ENCODE data around the gene LILRA6. TPM values are rescaled to one million over a fixed set of nuclear protein-coding genes. Genes with fewer than 3 reads are reported as not detected.

Gene LILRA6
- total and polyA plus RNA-seq, 2 of the 13 experiments (the other 11 are each of a cell fraction or from before 2014, with no cell fraction given): not detected

DNA sequence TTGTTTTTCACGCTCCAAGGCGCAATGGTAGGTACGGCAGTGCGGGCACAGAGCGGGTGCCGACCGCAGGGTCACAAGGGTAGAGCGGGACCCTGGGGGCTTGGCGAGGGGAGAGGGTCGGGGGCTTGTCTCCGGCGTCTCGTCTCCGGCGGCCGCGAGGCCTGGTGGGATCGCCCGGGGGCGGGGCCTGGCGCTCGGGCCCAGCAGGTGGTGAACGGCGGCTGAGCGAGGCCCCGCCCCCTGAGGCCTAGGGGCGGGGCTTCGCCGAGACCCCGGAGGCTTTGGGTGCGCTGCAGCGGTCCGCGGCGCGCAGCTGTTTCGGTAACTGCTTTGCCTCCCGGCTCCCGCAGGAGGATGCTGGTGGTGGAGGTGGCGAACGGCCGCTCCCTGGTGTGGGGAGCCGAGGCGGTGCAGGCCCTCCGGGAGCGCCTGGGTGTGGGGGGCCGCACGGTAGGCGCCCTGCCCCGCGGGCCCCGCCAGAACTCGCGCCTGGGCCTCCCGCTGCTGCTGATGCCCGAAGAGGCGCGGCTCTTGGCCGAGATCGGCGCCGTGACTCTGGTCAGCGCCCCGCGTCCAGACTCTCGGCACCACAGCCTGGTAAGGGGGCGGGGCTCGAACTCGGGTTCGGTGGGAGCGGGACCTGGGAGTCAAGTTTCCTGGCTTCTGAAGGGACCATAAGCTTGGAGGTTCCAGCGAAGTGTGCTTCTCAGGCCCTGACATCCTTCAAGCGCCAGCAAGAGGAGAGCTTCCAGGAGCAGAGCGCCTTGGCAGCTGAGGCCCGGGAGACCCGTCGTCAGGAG is 51.4 kb downstream of the LILRA6 start, which contains the start of gene TSEN34 (continued):
- TF ChIP-seq ZNF121 (CRISPR knock-in tag; IDR thresholded peaks at IDR 0.05) (no peak), FOXP1 (IDR thresholded peaks at IDR 0.05) (no peak), FOXP1 (CRISPR knock-in tag; IDR thresholded peaks at IDR 0.05) (no peak), ZNF549 (CRISPR knock-in tag; IDR thresholded peaks at IDR 0.05) (no peak), ZNF652 (CRISPR knock-in tag; IDR thresholded peaks at IDR 0.05; ENCODE audit: borderline replicate concordance, low read depth) (no peak), NCOA1 (CRISPR knock-in tag; IDR thresholded peaks at IDR 0.05) (peak; percentile 84), MYC (CRISPR knock-in tag; IDR thresholded peaks at IDR 0.05; ENCODE audit: borderline replicate concordance) (peak; percentile 65), ZC3H13 (CRISPR knock-in tag; IDR thresholded peaks at IDR 0.05) (peak; percentile 61; the same call in 1 of the 2 replicates), REPIN1 (CRISPR knock-in tag; IDR thresholded peaks at IDR 0.05; ENCODE audit: borderline replicate concordance, low read depth) (no peak), MTF1 (CRISPR knock-in tag; IDR thresholded peaks at IDR 0.05) (no peak), RORA (CRISPR knock-in tag; IDR thresholded peaks at IDR 0.05) (no peak), HNRNPUL1 (IDR thresholded peaks at IDR 0.05; ENCODE audit: low read depth, low read length) (0 out of 2 replicates have a peak, but pooled peaks have one; percentile 29), MAFG (CRISPR knock-in tag; IDR thresholded peaks at IDR 0.05) (no peak)
- TF ChIP-seq, protein P1, sequence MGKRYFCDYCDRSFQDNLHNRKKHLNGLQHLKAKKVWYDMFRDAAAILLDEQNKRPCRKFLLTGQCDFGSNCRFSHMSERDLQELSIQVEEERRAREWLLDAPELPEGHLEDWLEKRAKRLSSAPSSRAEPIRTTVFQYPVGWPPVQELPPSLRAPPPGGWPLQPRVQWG (CRISPR knock-in tag; IDR thresholded peaks at IDR 0.05; ENCODE audit: borderline replicate concordance, low read depth): no peak
- TF ChIP-seq, protein P2, sequence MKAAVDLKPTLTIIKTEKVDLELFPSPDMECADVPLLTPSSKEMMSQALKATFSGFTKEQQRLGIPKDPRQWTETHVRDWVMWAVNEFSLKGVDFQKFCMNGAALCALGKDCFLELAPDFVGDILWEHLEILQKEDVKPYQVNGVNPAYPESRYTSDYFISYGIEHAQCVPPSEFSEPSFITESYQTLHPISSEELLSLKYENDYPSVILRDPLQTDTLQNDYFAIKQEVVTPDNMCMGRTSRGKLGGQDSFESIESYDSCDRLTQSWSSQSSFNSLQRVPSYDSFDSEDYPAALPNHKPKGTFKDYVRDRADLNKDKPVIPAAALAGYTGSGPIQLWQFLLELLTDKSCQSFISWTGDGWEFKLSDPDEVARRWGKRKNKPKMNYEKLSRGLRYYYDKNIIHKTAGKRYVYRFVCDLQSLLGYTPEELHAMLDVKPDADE (CRISPR knock-in tag; IDR thresholded peaks at IDR 0.05): no peak
- TF ChIP-seq, protein P3, sequence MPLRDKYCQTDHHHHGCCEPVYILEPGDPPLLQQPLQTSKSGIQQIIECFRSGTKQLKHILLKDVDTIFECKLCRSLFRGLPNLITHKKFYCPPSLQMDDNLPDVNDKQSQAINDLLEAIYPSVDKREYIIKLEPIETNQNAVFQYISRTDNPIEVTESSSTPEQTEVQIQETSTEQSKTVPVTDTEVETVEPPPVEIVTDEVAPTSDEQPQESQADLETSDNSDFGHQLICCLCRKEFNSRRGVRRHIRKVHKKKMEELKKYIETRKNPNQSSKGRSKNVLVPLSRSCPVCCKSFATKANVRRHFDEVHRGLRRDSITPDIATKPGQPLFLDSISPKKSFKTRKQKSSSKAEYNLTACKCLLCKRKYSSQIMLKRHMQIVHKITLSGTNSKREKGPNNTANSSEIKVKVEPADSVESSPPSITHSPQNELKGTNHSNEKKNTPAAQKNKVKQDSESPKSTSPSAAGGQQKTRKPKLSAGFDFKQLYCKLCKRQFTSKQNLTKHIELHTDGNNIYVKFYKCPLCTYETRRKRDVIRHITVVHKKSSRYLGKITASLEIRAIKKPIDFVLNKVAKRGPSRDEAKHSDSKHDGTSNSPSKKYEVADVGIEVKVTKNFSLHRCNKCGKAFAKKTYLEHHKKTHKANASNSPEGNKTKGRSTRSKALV (CRISPR knock-in tag; IDR thresholded peaks at IDR 0.05): no peak
- TF ChIP-seq, protein P4, sequence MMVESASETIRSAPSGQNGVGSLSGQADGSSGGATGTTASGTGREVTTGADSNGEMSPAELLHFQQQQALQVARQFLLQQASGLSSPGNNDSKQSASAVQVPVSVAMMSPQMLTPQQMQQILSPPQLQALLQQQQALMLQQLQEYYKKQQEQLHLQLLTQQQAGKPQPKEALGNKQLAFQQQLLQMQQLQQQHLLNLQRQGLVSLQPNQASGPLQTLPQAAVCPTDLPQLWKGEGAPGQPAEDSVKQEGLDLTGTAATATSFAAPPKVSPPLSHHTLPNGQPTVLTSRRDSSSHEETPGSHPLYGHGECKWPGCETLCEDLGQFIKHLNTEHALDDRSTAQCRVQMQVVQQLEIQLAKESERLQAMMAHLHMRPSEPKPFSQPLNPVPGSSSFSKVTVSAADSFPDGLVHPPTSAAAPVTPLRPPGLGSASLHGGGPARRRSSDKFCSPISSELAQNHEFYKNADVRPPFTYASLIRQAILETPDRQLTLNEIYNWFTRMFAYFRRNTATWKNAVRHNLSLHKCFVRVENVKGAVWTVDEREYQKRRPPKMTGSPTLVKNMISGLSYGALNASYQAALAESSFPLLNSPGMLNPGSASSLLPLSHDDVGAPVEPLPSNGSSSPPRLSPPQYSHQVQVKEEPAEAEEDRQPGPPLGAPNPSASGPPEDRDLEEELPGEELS (CRISPR knock-in tag; IDR thresholded peaks at IDR 0.05): peak; percentile 41
- TF ChIP-seq, protein P5, sequence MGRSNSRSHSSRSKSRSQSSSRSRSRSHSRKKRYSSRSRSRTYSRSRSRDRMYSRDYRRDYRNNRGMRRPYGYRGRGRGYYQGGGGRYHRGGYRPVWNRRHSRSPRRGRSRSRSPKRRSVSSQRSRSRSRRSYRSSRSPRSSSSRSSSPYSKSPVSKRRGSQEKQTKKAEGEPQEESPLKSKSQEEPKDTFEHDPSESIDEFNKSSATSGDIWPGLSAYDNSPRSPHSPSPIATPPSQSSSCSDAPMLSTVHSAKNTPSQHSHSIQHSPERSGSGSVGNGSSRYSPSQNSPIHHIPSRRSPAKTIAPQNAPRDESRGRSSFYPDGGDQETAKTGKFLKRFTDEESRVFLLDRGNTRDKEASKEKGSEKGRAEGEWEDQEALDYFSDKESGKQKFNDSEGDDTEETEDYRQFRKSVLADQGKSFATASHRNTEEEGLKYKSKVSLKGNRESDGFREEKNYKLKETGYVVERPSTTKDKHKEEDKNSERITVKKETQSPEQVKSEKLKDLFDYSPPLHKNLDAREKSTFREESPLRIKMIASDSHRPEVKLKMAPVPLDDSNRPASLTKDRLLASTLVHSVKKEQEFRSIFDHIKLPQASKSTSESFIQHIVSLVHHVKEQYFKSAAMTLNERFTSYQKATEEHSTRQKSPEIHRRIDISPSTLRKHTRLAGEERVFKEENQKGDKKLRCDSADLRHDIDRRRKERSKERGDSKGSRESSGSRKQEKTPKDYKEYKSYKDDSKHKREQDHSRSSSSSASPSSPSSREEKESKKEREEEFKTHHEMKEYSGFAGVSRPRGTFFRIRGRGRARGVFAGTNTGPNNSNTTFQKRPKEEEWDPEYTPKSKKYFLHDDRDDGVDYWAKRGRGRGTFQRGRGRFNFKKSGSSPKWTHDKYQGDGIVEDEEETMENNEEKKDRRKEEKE (IDR thresholded peaks at IDR 0.05): no peak

All from HepG2 (cell line).